HG03025 (cell line): Measurements from ENCODE around the gene ARGLU1.

Experiments
- ATAC-seq: cut with Tn5 transposase; IDR thresholded peaks from one replicate; pipeline ENCODE4 v1.9.1; 2021; ENCODE audit warnings: mild to moderate bottlenecking, moderate library complexity; ENCODE audit not compliant: unreplicated experiment, low FRiP score

ARGLU1 gene

GRCh38 chr13:106527445-106527801, 40.5 kb downstream of the ARGLU1 start:
- no peak for ATAC-seq

GRCh38 chr13:106526738-106527444, 41.0 kb downstream of the ARGLU1 start:
- no peak for ATAC-seq

GRCh38 chr13:106525865-106526264, 42.1 kb downstream of the ARGLU1 start:
- no peak for ATAC-seq

- ATAC-seq, result no peak
Measured at GRCh38 chr13:106524108-106524507, 43.8 kb downstream of the ARGLU1 start.

- no peak for ATAC-seq
Measured at GRCh38 chr13:106523576-106523975, 44.4 kb downstream of the ARGLU1 start.

GRCh38 chr13:106522898-106523525, 44.9 kb downstream of the ARGLU1 start:
- no peak for ATAC-seq

- ATAC-seq, result no peak
Measured at GRCh38 chr13:106522112-106522705, 45.7 kb downstream of the ARGLU1 start.

- no peak for ATAC-seq
Measured at GRCh38 chr13:106521095-106521799, 46.7 kb downstream of the ARGLU1 start.

- no peak for ATAC-seq
Measured at GRCh38 chr13:106520251-106521054, 47.5 kb downstream of the ARGLU1 start.

GRCh38 chr13:106518512-106518911, 49.4 kb downstream of the ARGLU1 start:
- no peak for ATAC-seq

GRCh38 chr13:106517109-106517847, 50.7 kb downstream of the ARGLU1 start:
- no peak for ATAC-seq

- ATAC-seq, result no peak
Measured at GRCh38 chr13:106515635-106516254, 52.2 kb downstream of the ARGLU1 start.

GRCh38 chr13:106514928-106515634, 52.9 kb downstream of the ARGLU1 start:
- ATAC-seq, result no peak

- ATAC-seq, result no peak
Measured at GRCh38 chr13:106513025-106513983, 54.6 kb downstream of the ARGLU1 start.

- ATAC-seq, result peak; percentile 77
Measured at GRCh38 chr13:106507560-106508274, 60.2 kb downstream of the ARGLU1 start.

- ATAC-seq, result no peak
Measured at GRCh38 chr13:106506286-106506685, 61.7 kb downstream of the ARGLU1 start.

GRCh38 chr13:106505732-106506131, 62.2 kb downstream of the ARGLU1 start:
- ATAC-seq, result no peak
